Calu3 (cell line): ENCODE measurements around the gene SIGLEC9. TPM values are rescaled to one million over a fixed set of nuclear protein-coding genes. Genes with fewer than 3 reads are reported as not detected.

Experiments
- BruUV-seq: library from RNA; stranded (reverse); fragments of 400-500 nt; replicated peaks from 2 replicates; lab custom pipeline; 2021; lab: Mats Ljungman, UMichigan
- CTCF ChIA-PET: fragments of 300-600 bp; sonication (Branson Sonifier 250); formaldehyde crosslinking; loops from one replicate; lab custom pipeline; 2022; ENCODE audit warnings: antibody characterized with exemption; lab: Charles Lee
- DNase-seq: peaks from one replicate; pipeline ENCODE4 v3.0.0; 2022
- H3K27ac Mint-ChIP-seq: one replicate; pipeline ENCODE4 v1.8.0; 2022; ENCODE audit warnings: mixed read lengths; ENCODE audit not compliant: unreplicated experiment
- H3K27me3 Mint-ChIP-seq: one replicate; pipeline ENCODE4 v1.8.0; 2022; ENCODE audit warnings: mixed read lengths; ENCODE audit not compliant: unreplicated experiment
- H3K36me3 Mint-ChIP-seq: one replicate; pipeline ENCODE4 v1.8.0; 2022; ENCODE audit warnings: mild to moderate bottlenecking, moderate library complexity, mixed read lengths; ENCODE audit not compliant: insufficient read depth, unreplicated experiment
- H3K4me1 Mint-ChIP-seq: one replicate; pipeline ENCODE4 v1.8.0; 2022; ENCODE audit warnings: mild to moderate bottlenecking, low read depth, mixed read lengths; ENCODE audit not compliant: unreplicated experiment
- H3K4me3 Mint-ChIP-seq: one replicate; pipeline ENCODE4 v1.8.0; 2022; ENCODE audit warnings: mild to moderate bottlenecking, low read depth, moderate library complexity, mixed read lengths; ENCODE audit not compliant: unreplicated experiment
- H3K9me3 Mint-ChIP-seq: one replicate; pipeline ENCODE4 v1.8.0; 2022; ENCODE audit warnings: low read depth, mixed read lengths; ENCODE audit not compliant: unreplicated experiment
- intact Hi-C: fragments of 100-400 bp; cut with micrococcal nuclease; formaldehyde crosslinking; loops from one replicate; pipeline ENCODE4 v1.10.0; 2022; ENCODE audit not compliant: unreplicated experiment
- total RNA-seq: library from RNA; stranded (reverse); gene quantifications from 2 replicates; pipeline ENCODE4 v1.2.3, GENCODE V29; 2022
- TF ChIP-seq, protein P1 (sequence below): fragments of 200-600 bp; IDR thresholded peaks from one replicate; pipeline ENCODE4 v1.8.0; 2022; ENCODE audit warnings: antibody characterized with exemption; ENCODE audit not compliant: unreplicated experiment

SIGLEC9 gene
- total RNA-seq, 1 experiment from 2014 or later, result not detected

DNA sequence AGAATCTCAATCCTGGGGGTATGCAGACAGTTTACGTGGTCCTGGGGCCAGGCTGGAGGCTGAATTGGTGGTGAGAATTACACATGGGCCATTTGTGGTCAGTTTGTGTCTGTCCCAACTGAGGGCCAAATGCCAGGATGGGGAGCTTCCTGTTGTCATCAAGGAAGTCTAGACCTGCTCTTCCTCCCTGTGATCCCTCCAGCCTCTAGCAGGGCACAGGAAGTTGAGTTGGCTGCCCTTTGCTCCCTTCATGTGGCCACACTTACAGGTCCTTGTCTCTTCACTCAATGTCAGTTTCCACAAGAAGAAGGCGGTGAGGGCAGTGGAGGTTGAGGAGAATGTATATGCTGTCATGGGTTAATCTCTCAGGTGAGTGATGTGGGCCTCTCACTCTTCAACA, 47.5 kb downstream of the SIGLEC9 start:
- no TSS peak for BruUV-seq
- TF ChIP-seq, protein P1, sequence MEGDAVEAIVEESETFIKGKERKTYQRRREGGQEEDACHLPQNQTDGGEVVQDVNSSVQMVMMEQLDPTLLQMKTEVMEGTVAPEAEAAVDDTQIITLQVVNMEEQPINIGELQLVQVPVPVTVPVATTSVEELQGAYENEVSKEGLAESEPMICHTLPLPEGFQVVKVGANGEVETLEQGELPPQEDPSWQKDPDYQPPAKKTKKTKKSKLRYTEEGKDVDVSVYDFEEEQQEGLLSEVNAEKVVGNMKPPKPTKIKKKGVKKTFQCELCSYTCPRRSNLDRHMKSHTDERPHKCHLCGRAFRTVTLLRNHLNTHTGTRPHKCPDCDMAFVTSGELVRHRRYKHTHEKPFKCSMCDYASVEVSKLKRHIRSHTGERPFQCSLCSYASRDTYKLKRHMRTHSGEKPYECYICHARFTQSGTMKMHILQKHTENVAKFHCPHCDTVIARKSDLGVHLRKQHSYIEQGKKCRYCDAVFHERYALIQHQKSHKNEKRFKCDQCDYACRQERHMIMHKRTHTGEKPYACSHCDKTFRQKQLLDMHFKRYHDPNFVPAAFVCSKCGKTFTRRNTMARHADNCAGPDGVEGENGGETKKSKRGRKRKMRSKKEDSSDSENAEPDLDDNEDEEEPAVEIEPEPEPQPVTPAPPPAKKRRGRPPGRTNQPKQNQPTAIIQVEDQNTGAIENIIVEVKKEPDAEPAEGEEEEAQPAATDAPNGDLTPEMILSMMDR, result no peak
- DNase-seq, result no peak
- H3K4me1 Mint-ChIP-seq, result peaks cover 11% of the 10 kb centered on the region
- no peaks in the 10 kb centered on the region for H3K36me3 Mint-ChIP-seq
- no peaks in the 10 kb centered on the region for H3K9me3 Mint-ChIP-seq
- peaks cover 43% of the 10 kb centered on the region for H3K27me3 Mint-ChIP-seq
- CTCF ChIA-PET, result no interaction called here
- H3K27ac Mint-ChIP-seq, result no peak overlapping the region
- no peak overlapping the region for H3K4me3 Mint-ChIP-seq
- intact Hi-C loops, result no loop called here

DNA sequence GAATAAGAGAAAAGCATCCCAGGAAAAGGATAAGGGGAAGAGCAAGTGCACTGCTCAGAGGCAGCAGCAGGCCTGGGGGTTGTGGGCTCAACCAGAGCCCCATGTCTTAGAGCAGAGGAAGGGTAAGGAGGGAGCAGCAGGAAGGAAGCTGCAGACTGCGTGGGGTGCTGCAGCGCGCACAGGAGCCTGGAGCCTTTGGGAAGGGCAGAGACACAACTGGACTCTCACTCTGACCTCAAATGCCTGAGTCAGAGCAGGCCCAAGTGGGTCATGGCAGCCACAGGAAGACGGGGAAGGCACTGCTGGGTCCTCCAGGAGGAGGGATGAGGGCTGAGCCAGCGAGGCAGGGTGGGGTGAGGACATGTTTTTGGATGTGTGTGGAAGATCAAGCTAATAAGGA, 49.0 kb downstream of the SIGLEC9 start:
- peaks cover 6% of the 10 kb centered on the region for H3K4me1 Mint-ChIP-seq
- no peak overlapping the region for H3K4me3 Mint-ChIP-seq
- BruUV-seq, result no TSS peak
- peaks cover 28% of the 10 kb centered on the region for H3K27me3 Mint-ChIP-seq
- TF ChIP-seq, protein P1, result no peak
- intact Hi-C loops, result no loop called here
- H3K36me3 Mint-ChIP-seq, result no peaks in the 10 kb centered on the region
- H3K27ac Mint-ChIP-seq, result no peak overlapping the region
- CTCF ChIA-PET, result no interaction called here
- DNase-seq, result no peak
- no peaks in the 10 kb centered on the region for H3K9me3 Mint-ChIP-seq

DNA sequence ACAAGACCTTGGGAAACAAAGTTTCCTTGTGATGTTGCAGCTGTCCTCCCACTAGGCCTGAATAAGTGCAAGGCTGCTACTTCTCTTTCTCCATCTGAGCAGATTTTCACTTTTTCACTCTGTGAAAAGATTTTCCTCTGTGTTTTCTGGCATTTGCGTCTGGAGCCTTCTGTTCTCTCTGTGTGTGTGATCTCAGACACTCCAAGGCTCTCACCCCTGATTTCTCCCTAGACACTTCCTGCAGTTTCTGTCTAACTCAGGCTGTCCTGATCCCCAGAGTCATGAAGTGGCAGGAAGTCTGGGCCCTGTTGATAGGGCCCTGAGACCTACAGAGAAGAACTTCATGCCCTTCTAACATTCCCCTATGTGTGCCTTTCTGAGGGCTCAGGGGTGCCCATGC, 54.5 kb downstream of the SIGLEC9 start:
- no peaks in the 10 kb centered on the region for H3K9me3 Mint-ChIP-seq
- no peak overlapping the region for H3K4me3 Mint-ChIP-seq
- BruUV-seq, result no TSS peak
- intact Hi-C loops, result no loop called here
- H3K27me3 Mint-ChIP-seq, result peaks cover 13% of the 10 kb centered on the region
- no peak overlapping the region for H3K27ac Mint-ChIP-seq
- no peaks in the 10 kb centered on the region for H3K36me3 Mint-ChIP-seq
- no peak for DNase-seq
- TF ChIP-seq, protein P1, result no peak
- CTCF ChIA-PET, result no interaction called here
- H3K4me1 Mint-ChIP-seq, result no peaks in the 10 kb centered on the region

Other genes with a start within 250 kb of the SIGLEC9 start
- not detected in 2 replicates for gene KLK4, start 213.5 kb upstream of the SIGLEC9 start, total RNA-seq
- gene KLK5, start 171.9 kb upstream of the SIGLEC9 start, total RNA-seq, result 0.24 and 0.38 TPM in 2 replicates
- 269 and 350 TPM in 2 replicates for gene KLK6, start 155.3 kb upstream of the SIGLEC9 start, total RNA-seq
- gene KLK7, start 141.0 kb upstream of the SIGLEC9 start, total RNA-seq, result 6.5 and 7.9 TPM in 2 replicates
- 0.71 and 0.91 TPM in 2 replicates for gene KLK8, start 123.3 kb upstream of the SIGLEC9 start, total RNA-seq
- 24.2 and 32.9 TPM in 2 replicates for gene KLK10, start 105.2 kb upstream of the SIGLEC9 start, total RNA-seq
- 10.8 and 25.1 TPM in 2 replicates for gene KLK11, start 98.3 kb upstream of the SIGLEC9 start, total RNA-seq
- not detected in 2 replicates for gene KLK12, start 89.9 kb upstream of the SIGLEC9 start, total RNA-seq
- gene KLK13, start 59.8 kb upstream of the SIGLEC9 start, total RNA-seq, result not detected in 2 replicates
- gene KLK14, start 42.0 kb upstream of the SIGLEC9 start, total RNA-seq, result 0.34 and 0.38 TPM in 2 replicates
- 11.3 and 12.0 TPM in 2 replicates for gene CTU1, start 16.5 kb upstream of the SIGLEC9 start, total RNA-seq
- not detected in 2 replicates for gene SIGLEC7, start 17.4 kb downstream of the SIGLEC9 start, total RNA-seq
- not detected in 2 replicates for gene CD33, start 100.2 kb downstream of the SIGLEC9 start, total RNA-seq
- not detected in 2 replicates for gene SIGLECL1, start 126.2 kb downstream of the SIGLEC9 start, total RNA-seq
- gene IGLON5, start 186.7 kb downstream of the SIGLEC9 start, total RNA-seq, result not detected in 2 replicates
- gene VSIG10L, start 217.2 kb downstream of the SIGLEC9 start, total RNA-seq, result 3.0 and 3.6 TPM in 2 replicates
- 203 and 213 TPM in 2 replicates for gene ETFB, start 241.5 kb downstream of the SIGLEC9 start, total RNA-seq
- gene CLDND2, start 244.1 kb downstream of the SIGLEC9 start, total RNA-seq, result 1.1 and 1.2 TPM in 2 replicates
- not detected in 2 replicates for gene NKG7, start 247.7 kb downstream of the SIGLEC9 start, total RNA-seq